HCT116 (cell line): ENCODE measurements around the gene SDC1. TPM values are rescaled to one million over a fixed set of nuclear protein-coding genes. Genes with fewer than 3 reads are reported as not detected.

Experiments used
- ATAC-seq: fragments of 200-7000 bp; cut with Tn5 transposase; 2 replicates; pipeline ENCODE4 v1.9.1; 2020; ENCODE audit warnings: mild to moderate bottlenecking, moderate library complexity
- BruUV-seq: library from RNA; stranded (reverse); fragments of 400-500 nt; replicated peaks from 2 replicates; lab custom pipeline; 2021; lab: Mats Ljungman, UMichigan
- CTCF ChIA-PET: fragments of 300-600 bp; sonication (Branson Sonifier 250); formaldehyde crosslinking; loops from one replicate; lab custom pipeline; 2021; ENCODE audit warnings: antibody characterized with exemption; lab: Charles Lee
- POLR2A ChIA-PET: fragments of 300-600, 350-600 bp; sonication (Branson Sonifier 250); formaldehyde crosslinking; loops from one replicate; lab custom pipeline; 2021; ENCODE audit warnings: antibody characterized with exemption; lab: Charles Lee
- RAD21 ChIA-PET, 2 experiments: fragments of 300-600 bp; sonication (Branson Sonifier 250); formaldehyde crosslinking; loops; one replicate each; lab custom pipeline; 2023; ENCODE audit warnings: low total read pairs in 2 of 2; ENCODE audit not compliant: uncharacterized antibody in 2 of 2, unreplicated experiment in 2 of 2, low non-redundant PET in 1 of 2; lab: Charles Lee
- DNase-seq: peaks from one replicate; pipeline ENCODE4 v3.0.0-alpha.2; 2010; ENCODE audit warnings: low read depth, low spot score
- H2AFZ ChIP-seq: fragments of 200-600 bp; shearing (Covaris generic), sonication (generic); 2 replicates; pipeline ENCODE4 v1.6.1; 2017; ENCODE audit warnings: low read depth, mixed run types, mixed read lengths, antibody characterized with exemption, low read length; ENCODE audit not compliant: poor library complexity, severe bottlenecking
- H3K27ac ChIP-seq: 2 replicates; pipeline ENCODE4 v1.5.1; 2012; ENCODE audit warnings: low read depth, low read length
- H3K27me3 ChIP-seq: fragments of 200-600 bp; sonication (generic); 2 replicates; pipeline ENCODE4 v1.6.1; 2016; ENCODE audit warnings: mixed run types, low read length, mixed read lengths; ENCODE audit not compliant: insufficient read depth
- H3K36me3 ChIP-seq, 2 experiments: fragments of 200-500 bp in 1 of 2; fragments of 200-600 bp in 1 of 2; sonication (Bioruptor generic) in 1 of 2; sonication (generic) in 1 of 2; 2 replicates each; pipeline versions ENCODE4 v1.5.1 to v1.6.1; 2014 to 2016; ENCODE audit warnings: low read length in 2 of 2, inconsistent platforms in 1 of 2, mixed read lengths in 1 of 2, mixed run types in 1 of 2; ENCODE audit not compliant: insufficient read depth in 2 of 2, control insufficient read depth in 1 of 2
- H3K4me1 ChIP-seq, 2 experiments: fragments of 200-600 bp in 1 of 2; sonication (generic) in 1 of 2; 2 replicates each; pipeline versions ENCODE4 v1.5.1 to v1.6.1; 2012 to 2017; ENCODE audit warnings: low read length in 2 of 2, inconsistent platforms in 1 of 2, mild to moderate bottlenecking in 1 of 2, mixed read lengths in 1 of 2, mixed run types in 1 of 2, moderate library complexity in 1 of 2; ENCODE audit not compliant: insufficient read depth in 2 of 2, control insufficient read depth in 1 of 2
- H3K4me2 ChIP-seq: fragments of 200-600 bp; sonication (generic); 2 replicates; pipeline ENCODE4 v1.6.1; 2017; ENCODE audit warnings: mixed run types, low read length, mixed read lengths
- H3K4me3 ChIP-seq, 2 experiments: fragments of 200-600 bp in 1 of 2; sonication (generic) in 1 of 2; replicated peaks in 1 of 2; 2 replicates each; pipeline ENCODE4 v1.5.1; 2011 to 2016; ENCODE audit warnings: low read length in 2 of 2, control low read depth in 1 of 2, low read depth in 1 of 2, mild to moderate bottlenecking in 1 of 2, mixed read lengths in 1 of 2, mixed run types in 1 of 2
- H3K79me2 ChIP-seq: fragments of 200-600 bp; sonication (generic); 2 replicates; pipeline ENCODE4 v1.6.1; 2017; ENCODE audit warnings: mild to moderate bottlenecking, mixed run types, low read length, moderate library complexity, mixed read lengths; ENCODE audit not compliant: insufficient read depth
- H3K9ac ChIP-seq: fragments of 200-600 bp; sonication (generic); 2 replicates; pipeline ENCODE4 v1.6.1; 2016; ENCODE audit warnings: low read length, mixed read lengths
- H3K9me2 ChIP-seq: fragments of 200-600 bp; sonication (generic), shearing (Covaris generic); 2 replicates; pipeline ENCODE4 v1.6.1; 2017; ENCODE audit warnings: mixed run types, mild to moderate bottlenecking, moderate library complexity; ENCODE audit not compliant: insufficient read depth
- H3K9me3 ChIP-seq, 2 experiments: fragments of 200-500 bp in 1 of 2; fragments of 200-600 bp in 1 of 2; sonication (Bioruptor generic) in 1 of 2; sonication (generic) in 1 of 2; 2 replicates each; pipeline ENCODE4 v1.6.1; 2014 to 2017; ENCODE audit warnings: low read length in 2 of 2, mixed read lengths in 2 of 2, inconsistent platforms in 1 of 2, low read depth in 1 of 2, mild to moderate bottlenecking in 1 of 2, mixed run types in 1 of 2, moderate library complexity in 1 of 2; ENCODE audit not compliant: control insufficient read depth in 1 of 2, insufficient read depth in 1 of 2
- H4K20me1 ChIP-seq: fragments of 200-600 bp; sonication (generic), shearing (Covaris generic); 2 replicates; pipeline ENCODE4 v1.6.1; 2017; ENCODE audit warnings: mixed run types, mild to moderate bottlenecking, moderate library complexity; ENCODE audit not compliant: insufficient read depth
- CBX3 ChIP-seq: IDR thresholded peaks from 2 replicates; pipeline ENCODE4 v1.6.1; 2012; ENCODE audit warnings: low read depth
- ELF1 ChIP-seq: IDR thresholded peaks from 2 replicates; pipeline ENCODE4 v1.6.1; 2012; ENCODE audit warnings: low read depth, borderline replicate concordance
- EZH2 ChIP-seq: fragments of 200-600 bp; sonication (generic); IDR thresholded peaks from 2 replicates; pipeline ENCODE4 v1.6.1; 2017; ENCODE audit warnings: antibody characterized with exemption, mixed run types
- EZH2phosphoT487 ChIP-seq: fragments of 200-600 bp; IDR thresholded peaks from 2 replicates; pipeline ENCODE4 v1.6.1; 2018; ENCODE audit warnings: antibody characterized with exemption, borderline replicate concordance
- FOSL1 ChIP-seq: IDR thresholded peaks from 2 replicates; pipeline ENCODE4 v1.6.1; 2012; ENCODE audit warnings: low read depth
- JUND ChIP-seq: IDR thresholded peaks from 2 replicates; pipeline ENCODE4 v1.6.1; 2012
- POLR2A ChIP-seq: IDR thresholded peaks from 2 replicates; pipeline ENCODE4 v1.7.0; 2011; ENCODE audit warnings: borderline replicate concordance; ENCODE audit not compliant: insufficient read depth, insufficient read length; ENCODE audit errors: extremely low read depth
- POLR2AphosphoS5 ChIP-seq: IDR thresholded peaks from 2 replicates; pipeline ENCODE4 v1.6.1; 2011; ENCODE audit warnings: mild to moderate bottlenecking, low read depth, low read length, moderate library complexity
- SIN3A ChIP-seq: IDR thresholded peaks from 2 replicates; pipeline ENCODE4 v1.6.1; 2012; ENCODE audit warnings: low read depth
- SP1 ChIP-seq: IDR thresholded peaks from 2 replicates; pipeline ENCODE4 v1.6.1; 2012; ENCODE audit warnings: low read depth
- TCF7L2 ChIP-seq: IDR thresholded peaks from 2 replicates; pipeline ENCODE4 v1.7.0; 2011; ENCODE audit warnings: borderline replicate concordance, inconsistent platforms; ENCODE audit not compliant: insufficient read depth, insufficient read length; ENCODE audit errors: extremely low read depth
- ZFX ChIP-seq: fragments of 450-650 bp; IDR thresholded peaks from 2 replicates; pipeline ENCODE4 v1.6.1; 2017
- intact Hi-C: fragments of 100-400 bp; cut with micrococcal nuclease; formaldehyde crosslinking; loops from 2 replicates; pipeline ENCODE4 v1.10.0; 2022
- total RNA-seq: library from RNA; stranded (reverse); gene quantifications from one replicate; pipeline ENCODE4 v1.2.1, GENCODE V29; 2021; ENCODE audit not compliant: unreplicated experiment
- TF ChIP-seq, protein P1 (sequence below): IDR thresholded peaks from 2 replicates; pipeline ENCODE4 v1.6.1; 2012; ENCODE audit warnings: low read depth
- TF ChIP-seq, protein P2 (sequence below): IDR thresholded peaks from 2 replicates; pipeline ENCODE4 v1.6.1; 2012
- TF ChIP-seq, protein P3 (sequence below): IDR thresholded peaks from 2 replicates; pipeline ENCODE4 v1.6.1; 2011; ENCODE audit warnings: mild to moderate bottlenecking, low read length, moderate library complexity; ENCODE audit not compliant: insufficient replicate concordance; ENCODE audit errors: extremely low read depth

The SDC1 gene
- total RNA-seq, 1 experiment from 2014 or later = 32.0 TPM

DNA sequence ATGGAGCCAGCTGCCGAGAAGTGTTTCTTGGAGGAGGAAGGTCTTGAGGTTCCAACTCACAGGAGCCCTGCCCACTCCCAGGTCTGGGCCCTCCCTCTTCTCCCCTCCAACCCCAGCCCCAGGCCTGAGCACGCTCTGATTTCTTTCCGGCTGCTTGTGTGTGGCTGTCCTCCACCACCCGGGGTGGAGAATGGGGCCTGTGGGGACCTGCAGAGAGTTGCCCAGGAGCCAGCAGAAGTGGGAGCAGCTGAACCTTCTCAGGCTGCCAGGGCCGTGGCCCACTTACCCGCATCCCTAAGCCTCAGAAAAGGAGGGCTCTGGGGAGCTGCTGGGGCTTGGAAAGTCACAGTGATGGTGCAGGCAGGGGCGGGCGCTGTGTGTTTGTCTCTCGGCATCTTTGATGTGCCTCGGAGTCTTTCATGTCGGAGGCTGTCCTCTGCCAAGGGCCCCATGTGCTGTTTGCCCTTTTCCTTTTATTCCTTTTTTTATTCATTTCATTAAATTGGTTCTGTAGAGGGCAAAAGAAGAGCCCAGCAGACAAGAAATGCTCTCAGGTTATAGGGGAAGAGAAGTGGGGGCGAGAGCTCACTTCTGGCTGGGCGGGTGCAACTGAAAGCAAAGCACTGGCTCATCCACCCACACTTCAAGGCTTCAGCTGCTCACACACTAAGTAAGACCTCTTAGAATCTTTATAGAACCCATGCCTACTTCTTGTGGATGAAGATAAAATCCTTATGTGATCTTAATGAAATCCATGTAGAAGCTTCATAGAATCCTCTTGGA is 52.5 kb downstream of the SDC1 start (continued):
- TF ChIP-seq, protein P1, sequence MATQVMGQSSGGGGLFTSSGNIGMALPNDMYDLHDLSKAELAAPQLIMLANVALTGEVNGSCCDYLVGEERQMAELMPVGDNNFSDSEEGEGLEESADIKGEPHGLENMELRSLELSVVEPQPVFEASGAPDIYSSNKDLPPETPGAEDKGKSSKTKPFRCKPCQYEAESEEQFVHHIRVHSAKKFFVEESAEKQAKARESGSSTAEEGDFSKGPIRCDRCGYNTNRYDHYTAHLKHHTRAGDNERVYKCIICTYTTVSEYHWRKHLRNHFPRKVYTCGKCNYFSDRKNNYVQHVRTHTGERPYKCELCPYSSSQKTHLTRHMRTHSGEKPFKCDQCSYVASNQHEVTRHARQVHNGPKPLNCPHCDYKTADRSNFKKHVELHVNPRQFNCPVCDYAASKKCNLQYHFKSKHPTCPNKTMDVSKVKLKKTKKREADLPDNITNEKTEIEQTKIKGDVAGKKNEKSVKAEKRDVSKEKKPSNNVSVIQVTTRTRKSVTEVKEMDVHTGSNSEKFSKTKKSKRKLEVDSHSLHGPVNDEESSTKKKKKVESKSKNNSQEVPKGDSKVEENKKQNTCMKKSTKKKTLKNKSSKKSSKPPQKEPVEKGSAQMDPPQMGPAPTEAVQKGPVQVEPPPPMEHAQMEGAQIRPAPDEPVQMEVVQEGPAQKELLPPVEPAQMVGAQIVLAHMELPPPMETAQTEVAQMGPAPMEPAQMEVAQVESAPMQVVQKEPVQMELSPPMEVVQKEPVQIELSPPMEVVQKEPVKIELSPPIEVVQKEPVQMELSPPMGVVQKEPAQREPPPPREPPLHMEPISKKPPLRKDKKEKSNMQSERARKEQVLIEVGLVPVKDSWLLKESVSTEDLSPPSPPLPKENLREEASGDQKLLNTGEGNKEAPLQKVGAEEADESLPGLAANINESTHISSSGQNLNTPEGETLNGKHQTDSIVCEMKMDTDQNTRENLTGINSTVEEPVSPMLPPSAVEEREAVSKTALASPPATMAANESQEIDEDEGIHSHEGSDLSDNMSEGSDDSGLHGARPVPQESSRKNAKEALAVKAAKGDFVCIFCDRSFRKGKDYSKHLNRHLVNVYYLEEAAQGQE = no peak
- TF ChIP-seq TCF7L2 = no peak
- no peak for TF ChIP-seq JUND
- no peak for TF ChIP-seq EZH2
- TF ChIP-seq, protein P2, sequence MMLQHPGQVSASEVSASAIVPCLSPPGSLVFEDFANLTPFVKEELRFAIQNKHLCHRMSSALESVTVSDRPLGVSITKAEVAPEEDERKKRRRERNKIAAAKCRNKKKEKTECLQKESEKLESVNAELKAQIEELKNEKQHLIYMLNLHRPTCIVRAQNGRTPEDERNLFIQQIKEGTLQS = no peak

DNA sequence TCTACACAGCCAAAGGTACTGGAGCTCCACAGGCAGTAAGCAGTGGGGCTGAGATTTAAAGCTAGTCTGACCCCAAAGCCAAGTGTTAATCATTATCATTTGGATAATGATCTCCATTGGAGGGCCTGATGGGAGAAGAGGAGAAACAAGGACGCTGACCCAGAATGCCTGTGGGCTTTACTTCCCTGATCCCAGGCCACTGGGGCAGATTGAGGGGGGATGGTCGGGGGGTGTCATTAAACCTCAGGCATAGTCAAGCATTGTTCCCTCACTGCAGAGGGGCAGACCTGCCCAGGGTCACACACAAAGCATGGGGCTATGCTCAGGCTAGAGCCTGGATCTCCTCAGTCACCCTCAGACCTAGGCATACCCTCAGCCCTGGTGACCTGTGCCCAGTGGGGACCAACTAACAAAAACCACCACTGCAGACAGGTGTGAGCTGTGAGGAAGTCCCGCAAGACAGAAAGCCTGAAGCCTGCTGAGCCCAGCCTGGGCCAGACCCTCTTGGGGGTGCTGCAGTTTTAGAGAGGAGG is 53.4 kb downstream of the SDC1 start:
- no TSS peak for BruUV-seq
- TF ChIP-seq FOSL1 (no peak), ELF1 (no peak), EZH2phosphoT487 (no peak), SIN3A (no peak), ZFX (no peak), SP1 (no peak), JUND (no peak), EZH2 (no peak), CBX3 (no peak), POLR2A (no peak), POLR2AphosphoS5 (no peak)
- TF ChIP-seq, protein P3, sequence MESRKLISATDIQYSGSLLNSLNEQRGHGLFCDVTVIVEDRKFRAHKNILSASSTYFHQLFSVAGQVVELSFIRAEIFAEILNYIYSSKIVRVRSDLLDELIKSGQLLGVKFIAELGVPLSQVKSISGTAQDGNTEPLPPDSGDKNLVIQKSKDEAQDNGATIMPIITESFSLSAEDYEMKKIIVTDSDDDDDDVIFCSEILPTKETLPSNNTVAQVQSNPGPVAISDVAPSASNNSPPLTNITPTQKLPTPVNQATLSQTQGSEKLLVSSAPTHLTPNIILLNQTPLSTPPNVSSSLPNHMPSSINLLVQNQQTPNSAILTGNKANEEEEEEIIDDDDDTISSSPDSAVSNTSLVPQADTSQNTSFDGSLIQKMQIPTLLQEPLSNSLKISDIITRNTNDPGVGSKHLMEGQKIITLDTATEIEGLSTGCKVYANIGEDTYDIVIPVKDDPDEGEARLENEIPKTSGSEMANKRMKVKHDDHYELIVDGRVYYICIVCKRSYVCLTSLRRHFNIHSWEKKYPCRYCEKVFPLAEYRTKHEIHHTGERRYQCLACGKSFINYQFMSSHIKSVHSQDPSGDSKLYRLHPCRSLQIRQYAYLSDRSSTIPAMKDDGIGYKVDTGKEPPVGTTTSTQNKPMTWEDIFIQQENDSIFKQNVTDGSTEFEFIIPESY = no peak
- TF ChIP-seq, protein P1 = no peak
- CTCF ChIA-PET = no interaction called here
- Histone ChIP-seq H4K20me1 (no peaks in the 10 kb centered on the region), H3K27ac (no peak overlapping the region), H3K9me2 (no peaks in the 10 kb centered on the region), H3K9me3 (no peaks in the 10 kb centered on the region), H2AFZ (no peak overlapping the region), H3K4me3 (no peak overlapping the region), H3K4me2 (no peak overlapping the region), H3K79me2 (no peaks in the 10 kb centered on the region), H3K4me1 (peaks cover 0 to 5% of the 10 kb centered on the region in 2 experiments; a peak in 2 of 4 replicates), H3K9ac (no peak overlapping the region), H3K36me3 (no peaks in the 10 kb centered on the region), H3K27me3 (no peaks in the 10 kb centered on the region)
- no peak for ATAC-seq
- RAD21 ChIA-PET = no interaction called here
- POLR2A ChIA-PET = no interaction called here
- no peak for DNase-seq
- intact Hi-C loops = no loop called here
